Retinal pigment epithelial cell (primary cell): Measurements from ENCODE around the gene RENBP.
"Not testable (repeated sequence)": the region's sequence is repeated elsewhere in the genome, so short reads cannot be mapped to it uniquely, and the experiment has no call there.

Experiments
- DNase-seq: peaks from one replicate; pipeline ENCODE4 v3.0.0-alpha.2; 2010; ENCODE audit warnings: low read depth
- H3K4me3 ChIP-seq: 2 replicates; pipeline ENCODE4 v1.5.1; 2011; ENCODE audit warnings: mild to moderate bottlenecking, low read length, control low read depth, moderate library complexity
- TF ChIP-seq, protein P1 (sequence below): conservative IDR thresholded peaks from 2 replicates; pipeline ENCODE4 v1.5.1; 2011; ENCODE audit warnings: low read depth, low read length, control low read depth, inconsistent platforms

RENBP gene

DNA sequence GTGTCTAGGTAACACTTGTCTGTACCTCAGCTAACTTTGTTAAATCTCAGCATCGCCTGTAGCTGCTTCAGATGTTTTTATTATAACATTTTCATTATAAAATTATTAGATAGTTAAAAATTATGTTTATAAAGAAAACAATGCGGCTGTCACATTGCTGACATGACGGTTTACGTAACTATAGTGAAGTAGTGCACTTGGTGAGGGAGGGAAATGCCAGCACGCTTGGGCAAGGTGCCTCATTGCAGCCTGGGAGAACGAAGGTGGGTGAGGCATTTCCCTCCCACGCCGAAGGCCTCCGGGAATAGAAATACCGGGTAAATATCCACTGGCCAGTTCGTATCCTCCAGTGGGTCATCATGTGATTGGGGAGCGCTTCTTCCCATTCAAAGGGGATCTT lies 44.0 kb upstream of the RENBP start:
- DNase-seq: no peak
- TF ChIP-seq, protein P1, sequence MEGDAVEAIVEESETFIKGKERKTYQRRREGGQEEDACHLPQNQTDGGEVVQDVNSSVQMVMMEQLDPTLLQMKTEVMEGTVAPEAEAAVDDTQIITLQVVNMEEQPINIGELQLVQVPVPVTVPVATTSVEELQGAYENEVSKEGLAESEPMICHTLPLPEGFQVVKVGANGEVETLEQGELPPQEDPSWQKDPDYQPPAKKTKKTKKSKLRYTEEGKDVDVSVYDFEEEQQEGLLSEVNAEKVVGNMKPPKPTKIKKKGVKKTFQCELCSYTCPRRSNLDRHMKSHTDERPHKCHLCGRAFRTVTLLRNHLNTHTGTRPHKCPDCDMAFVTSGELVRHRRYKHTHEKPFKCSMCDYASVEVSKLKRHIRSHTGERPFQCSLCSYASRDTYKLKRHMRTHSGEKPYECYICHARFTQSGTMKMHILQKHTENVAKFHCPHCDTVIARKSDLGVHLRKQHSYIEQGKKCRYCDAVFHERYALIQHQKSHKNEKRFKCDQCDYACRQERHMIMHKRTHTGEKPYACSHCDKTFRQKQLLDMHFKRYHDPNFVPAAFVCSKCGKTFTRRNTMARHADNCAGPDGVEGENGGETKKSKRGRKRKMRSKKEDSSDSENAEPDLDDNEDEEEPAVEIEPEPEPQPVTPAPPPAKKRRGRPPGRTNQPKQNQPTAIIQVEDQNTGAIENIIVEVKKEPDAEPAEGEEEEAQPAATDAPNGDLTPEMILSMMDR: no peak
- no peak overlapping the region for H3K4me3 ChIP-seq

DNA sequence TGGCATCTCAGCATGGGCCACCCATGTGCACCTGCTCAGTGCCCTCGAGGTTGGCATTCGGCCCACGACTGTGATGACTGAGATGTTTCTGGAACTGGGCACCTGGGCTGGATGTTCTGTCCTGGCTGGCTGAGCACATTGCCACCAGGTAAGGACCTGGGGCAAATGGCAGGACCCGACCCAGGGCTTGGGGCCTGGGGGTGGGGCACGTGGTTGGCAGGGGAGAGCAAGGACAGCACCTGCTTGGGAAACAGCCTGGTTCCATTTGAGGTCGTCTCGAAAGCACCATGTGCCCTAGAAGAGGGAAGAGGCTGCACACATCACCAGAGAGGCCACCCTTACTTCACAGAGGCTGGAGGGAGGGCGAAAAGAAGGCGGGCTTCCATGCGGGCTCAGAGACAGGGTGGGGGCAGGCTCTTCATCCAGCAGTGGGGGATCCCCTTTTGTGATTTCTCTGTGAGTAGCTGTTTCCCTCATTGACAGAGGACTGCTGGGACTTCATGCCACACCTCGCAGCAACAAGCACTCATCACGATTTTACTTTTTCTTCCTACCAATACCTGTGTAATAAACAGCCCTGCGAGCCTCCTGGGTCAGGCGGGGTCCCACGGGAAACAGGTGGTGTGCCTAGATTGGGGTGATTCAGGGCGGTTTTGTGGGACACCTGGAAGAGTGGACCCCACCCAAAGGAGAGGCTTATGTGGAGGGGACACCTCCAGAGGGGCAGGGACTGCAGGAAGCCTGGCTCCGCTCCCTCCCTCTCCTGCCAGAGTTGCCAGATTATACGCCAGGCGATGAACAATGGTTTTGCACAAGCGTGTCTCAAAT lies 40.1 kb upstream of the RENBP start:
- no peak for DNase-seq
- TF ChIP-seq, protein P1: no peak
- no peak overlapping the region for H3K4me3 ChIP-seq

DNA sequence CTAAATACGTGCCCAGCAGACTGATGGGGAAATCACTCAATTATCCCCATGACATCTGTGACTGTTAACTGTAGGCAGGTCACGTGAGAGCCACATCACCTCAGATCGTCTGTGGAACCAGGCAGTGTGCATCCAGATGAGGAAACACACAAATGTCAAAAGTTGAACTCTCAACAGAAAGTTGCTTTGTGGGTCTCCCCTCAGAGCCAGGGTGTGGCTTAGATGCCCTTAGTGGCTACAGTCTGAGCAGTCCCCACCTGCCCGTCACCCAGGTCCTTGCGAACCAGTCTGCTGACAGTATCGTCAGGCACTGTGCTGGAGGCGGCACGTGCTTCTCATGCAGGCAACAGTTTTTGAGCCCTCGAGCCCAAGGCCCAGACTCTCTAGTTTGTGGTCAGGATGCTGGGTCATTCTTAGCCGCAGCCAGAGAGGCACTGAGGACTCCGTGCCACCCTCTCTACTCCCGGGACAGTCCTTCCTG lies 38.9 kb upstream of the RENBP start:
- no peak for DNase-seq
- no peak overlapping the region for H3K4me3 ChIP-seq
- TF ChIP-seq, protein P1: no peak

DNA sequence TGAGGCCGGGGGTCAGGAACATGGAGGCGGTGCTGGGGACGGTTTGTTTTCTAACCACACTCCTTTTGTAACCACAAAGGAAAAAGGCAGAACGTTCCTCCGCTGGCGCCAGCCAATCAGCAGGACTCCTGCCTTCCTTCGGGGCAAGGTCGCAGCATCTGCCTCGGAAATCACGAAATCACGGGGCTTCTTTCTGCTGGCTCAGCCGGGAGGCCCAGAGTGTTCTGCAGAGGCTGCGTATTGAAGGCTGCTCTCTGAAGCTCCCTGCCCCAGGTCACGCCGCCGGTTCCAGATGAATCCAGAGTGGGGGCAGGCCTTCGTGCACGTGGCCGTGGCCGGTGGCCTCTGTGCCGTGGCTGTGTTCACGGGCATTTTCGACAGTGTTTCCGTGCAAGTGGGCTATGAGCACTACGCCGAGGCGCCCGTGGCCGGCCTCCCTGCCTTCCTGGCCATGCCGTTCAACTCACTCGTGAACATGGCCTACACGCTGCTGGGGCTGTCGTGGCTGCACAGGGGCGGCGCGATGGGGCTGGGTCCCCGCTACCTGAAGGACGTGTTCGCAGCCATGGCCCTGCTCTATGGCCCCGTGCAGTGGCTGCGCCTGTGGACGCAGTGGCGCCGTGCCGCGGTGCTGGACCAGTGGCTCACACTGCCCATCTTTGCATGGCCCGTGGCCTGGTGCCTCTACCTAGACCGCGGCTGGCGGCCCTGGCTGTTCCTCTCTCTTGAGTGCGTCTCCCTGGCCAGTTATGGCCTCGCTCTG lies 37.5 kb upstream of the RENBP start:
- TF ChIP-seq, protein P1: no peak

DNA sequence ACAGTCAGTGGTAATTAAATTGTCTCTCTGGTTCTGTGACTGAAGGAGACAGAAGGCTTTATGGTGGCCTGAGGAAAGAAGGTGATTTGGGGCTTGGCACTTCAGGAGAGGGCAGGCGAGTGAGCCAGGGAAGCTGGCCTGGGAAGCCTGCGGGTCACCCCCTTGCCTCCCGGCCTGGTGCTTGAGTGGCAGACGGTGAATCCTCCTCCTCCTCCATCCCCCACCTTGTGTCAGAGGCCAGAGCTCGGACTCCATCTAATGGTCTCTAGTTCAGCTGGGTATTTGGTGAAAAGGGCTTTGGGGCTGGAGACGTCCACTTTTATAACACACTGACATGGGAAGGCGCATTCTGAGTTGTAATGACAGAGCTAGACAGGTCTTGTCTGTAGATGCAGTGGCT lies 36.8 kb upstream of the RENBP start:
- H3K4me3 ChIP-seq: no peak overlapping the region
- TF ChIP-seq, protein P1: no peak
- DNase-seq: no peak

More for the DNA sequence above, 37.5 kb upstream of the RENBP start:
- H3K4me3 ChIP-seq: no peak overlapping the region
- DNase-seq: no peak

DNA sequence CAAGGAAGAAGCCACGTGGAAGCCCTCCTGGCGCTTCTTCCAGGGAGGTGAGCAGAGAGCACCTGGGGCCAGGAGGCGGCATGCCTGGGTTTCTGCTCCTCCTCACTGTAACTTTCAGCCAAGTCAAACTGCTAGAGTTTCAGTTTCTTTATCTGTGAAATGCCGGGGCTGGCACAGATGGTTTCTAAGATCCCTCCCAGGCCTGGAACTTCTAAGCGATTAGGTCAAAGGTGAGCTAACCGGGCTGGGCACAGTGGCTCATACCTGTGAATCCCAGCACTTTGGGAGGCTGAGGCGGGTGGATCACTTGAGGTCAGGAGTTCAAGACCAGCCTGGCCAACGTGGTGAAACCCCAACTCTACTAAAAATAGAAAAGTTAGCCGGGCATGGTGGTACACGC lies 36.0 kb upstream of the RENBP start:
- H3K4me3 ChIP-seq, DNase-seq: not testable (repeated sequence)

DNA sequence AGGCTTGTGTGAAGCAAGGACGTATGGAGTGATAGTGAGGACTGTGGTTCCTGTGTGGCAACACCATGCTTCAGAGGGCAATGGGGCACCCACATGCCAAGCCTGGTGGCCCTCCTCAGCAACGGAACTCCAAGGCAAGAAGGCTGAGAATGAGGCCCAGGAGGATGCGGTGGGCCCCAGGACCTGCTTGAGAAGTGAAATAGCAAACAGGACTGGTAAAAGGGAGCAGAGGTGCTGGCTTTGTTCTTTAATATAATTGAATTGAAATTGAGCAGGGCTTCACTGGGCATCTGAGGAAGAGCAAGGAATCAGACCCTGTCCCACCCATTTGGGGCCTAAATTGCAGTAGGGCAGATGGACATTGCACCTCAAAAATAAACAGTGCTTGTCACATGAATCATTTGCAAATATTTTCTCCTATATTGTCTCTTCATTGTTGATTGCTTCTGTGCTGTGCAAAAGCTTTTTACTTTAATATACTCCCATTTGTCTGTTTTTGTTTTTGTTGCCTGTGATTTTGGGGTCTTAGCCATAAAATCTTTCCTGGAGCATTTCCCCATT lies 30.4 kb upstream of the RENBP start:
- no peak overlapping the region for H3K4me3 ChIP-seq
- TF ChIP-seq, protein P1: no peak
- DNase-seq: no peak
